HG03095 (cell line): ENCODE data around the gene CAPN5.
A peak's percentile ranks its signal among the peaks of the same experiment; 100 is the strongest.
"Not testable (repeated sequence)": the region's sequence is repeated elsewhere in the genome, so short reads cannot be mapped to it uniquely, and the experiment has no call there.

Source experiments
- ATAC-seq: cut with Tn5 transposase; IDR thresholded peaks from one replicate; pipeline ENCODE4 v1.9.1; 2021; ENCODE audit warnings: moderate library complexity; ENCODE audit not compliant: unreplicated experiment

The CAPN5 gene

DNA sequence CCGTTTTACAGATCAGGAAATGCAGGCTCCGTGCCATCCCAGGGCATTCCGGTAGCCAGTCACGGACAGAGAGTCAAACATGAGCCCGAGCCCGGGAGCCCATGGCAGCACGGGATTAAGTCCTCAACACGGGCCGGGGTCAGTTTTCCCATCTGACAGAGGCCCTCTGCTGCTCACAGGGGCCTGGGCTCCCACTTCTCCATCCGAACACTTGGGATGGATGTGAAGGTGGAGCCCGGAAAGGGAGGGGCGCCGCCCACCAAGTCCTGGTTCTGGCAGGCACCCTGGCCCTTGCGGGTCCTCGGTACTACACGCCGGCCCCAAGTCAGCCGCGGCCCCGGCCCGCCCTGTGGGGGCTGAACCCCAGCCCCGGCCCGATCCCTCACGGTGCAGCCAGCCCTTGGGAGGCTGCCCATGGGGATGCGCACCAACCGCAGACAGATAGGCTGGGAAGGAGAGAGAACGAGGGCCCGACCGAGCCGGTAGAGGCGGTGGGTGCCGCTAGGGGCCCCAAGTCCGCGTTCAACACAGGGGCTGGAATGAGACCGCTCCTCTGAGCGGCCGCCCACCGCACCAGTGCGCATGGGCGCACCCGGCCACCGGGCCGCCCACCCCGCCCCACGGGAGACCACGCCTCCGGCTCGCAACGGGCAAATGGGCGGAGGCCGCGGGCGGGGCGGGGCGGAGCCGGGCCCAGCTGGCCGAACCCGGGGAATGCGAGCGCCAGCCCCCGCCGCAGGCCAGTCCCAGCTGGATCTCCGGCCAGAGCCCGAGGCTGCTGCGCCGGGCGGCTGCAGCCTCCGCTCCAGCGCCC is at the start of gene CAPN5:
TSS of gene CAPN5 (plus strand) at position 743 of the 814 bp plus-strand sequence. CDS start 17,916 bp downstream, outside the sequence.
- peak; percentile 92 for ATAC-seq

DNA sequence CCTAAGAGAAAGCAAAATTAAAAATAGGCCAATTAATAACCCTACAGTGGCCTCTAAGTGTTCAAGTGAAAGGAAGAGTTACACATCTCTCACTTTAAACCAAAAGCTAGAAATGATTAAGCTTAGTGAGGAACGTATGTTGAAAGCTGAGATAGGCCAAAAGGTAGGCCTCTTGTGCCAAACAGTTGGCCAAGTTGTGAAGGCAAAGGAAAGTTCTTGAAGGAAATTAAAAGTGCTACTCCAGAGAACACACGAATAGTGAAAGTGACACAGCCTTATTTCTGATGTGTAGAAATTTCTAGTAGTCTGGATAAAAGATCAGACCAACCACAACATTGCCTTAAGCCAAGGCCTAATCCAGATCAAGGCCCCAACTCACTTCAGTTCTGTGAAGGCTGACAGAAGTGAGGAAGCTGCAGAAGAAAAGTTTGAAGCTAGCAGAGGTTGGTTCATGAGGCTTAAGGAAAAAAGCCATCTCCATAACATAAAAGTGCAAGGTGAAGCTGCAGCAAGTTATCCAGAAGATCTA is 48.3 kb upstream of the CAPN5 start:
- ATAC-seq: not testable (repeated sequence)

- ATAC-seq: no peak
These were observed 46.7 kb upstream of the CAPN5 start for GRCh38 chr11:77019976-77020595.

DNA sequence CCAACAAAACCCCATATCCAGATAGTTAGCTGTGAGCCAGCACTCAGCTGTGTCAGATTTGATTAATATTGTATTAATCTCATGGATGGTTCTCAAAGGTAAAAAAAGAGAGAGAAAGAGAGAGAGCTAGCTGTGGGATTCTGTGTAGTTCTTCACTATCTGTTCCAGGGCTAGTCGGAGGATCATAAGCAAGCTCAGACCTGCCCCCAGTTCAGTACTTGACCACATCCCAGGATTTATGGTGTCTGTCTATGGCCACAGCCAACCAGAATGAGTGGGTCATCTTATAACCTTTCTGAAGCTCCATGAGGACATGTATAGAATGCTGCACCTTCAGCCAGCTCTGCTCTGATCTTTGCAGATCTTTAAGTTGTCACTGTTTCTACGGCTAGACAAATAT is 46.0 kb upstream of the CAPN5 start:
- no peak for ATAC-seq

- no peak for ATAC-seq
These were observed 42.0 kb upstream of the CAPN5 start for GRCh38 chr11:77024745-77025144.

- ATAC-seq: no peak
These were observed 40.5 kb upstream of the CAPN5 start for GRCh38 chr11:77026221-77026620.

GRCh38 chr11:77026743-77027142 is 40.0 kb upstream of the CAPN5 start:
- ATAC-seq: no peak

DNA sequence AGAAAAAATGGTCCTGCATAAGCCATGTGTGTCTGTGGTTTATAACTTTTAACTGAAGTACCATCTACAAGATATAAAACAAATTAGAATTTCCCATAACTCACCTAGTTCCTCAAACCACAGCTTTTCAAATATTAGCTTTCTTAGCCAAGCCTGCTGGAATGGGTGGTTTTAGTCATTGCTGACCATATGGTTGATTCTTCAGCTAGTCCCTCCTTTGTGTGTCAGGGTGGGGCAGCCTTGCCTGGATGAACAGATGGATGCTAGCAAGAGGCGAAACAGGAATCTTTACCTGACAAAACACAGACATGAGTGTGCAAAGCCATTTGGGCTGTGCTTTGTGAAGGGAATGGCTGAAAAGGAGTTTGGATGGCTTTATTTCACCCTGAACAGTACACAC is 39.5 kb upstream of the CAPN5 start:
- no peak for ATAC-seq

GRCh38 chr11:77029829-77030228 is 36.9 kb upstream of the CAPN5 start:
- no peak for ATAC-seq

DNA sequence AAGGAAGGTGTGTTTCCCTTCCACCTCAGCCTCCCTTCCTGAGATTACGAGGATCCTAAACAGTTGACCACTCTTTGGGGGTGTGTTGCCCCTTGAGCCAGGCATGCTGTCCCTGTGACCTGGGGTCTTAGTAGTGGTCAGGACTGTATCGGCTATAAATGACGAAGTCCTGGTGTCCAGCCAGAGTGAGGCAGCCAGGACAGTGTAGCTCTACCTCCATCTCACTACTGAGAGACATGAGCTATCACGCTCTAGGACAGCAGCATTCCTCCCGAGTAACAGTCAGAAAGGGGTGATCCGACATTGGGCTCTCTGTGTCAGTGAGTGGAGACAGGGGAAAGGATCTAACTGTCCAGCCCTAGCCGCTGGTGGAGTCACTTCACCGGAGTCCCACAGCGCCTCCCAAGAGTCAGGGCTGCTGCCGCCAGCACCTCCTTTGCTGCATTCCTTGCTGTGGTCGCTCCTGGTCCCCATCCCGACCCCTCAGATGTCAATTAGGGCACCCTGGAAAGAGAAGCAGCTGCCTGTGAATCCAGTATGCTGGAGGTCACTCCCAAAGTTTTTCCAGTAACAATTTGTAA is 35.8 kb upstream of the CAPN5 start:
- no peak for ATAC-seq

GRCh38 chr11:77031599-77031998 is 35.2 kb upstream of the CAPN5 start:
- no peak for ATAC-seq

GRCh38 chr11:77035039-77035438 is 31.7 kb upstream of the CAPN5 start:
- ATAC-seq: no peak

- ATAC-seq: no peak
These were observed 31.2 kb upstream of the CAPN5 start for GRCh38 chr11:77035580-77035979.

DNA sequence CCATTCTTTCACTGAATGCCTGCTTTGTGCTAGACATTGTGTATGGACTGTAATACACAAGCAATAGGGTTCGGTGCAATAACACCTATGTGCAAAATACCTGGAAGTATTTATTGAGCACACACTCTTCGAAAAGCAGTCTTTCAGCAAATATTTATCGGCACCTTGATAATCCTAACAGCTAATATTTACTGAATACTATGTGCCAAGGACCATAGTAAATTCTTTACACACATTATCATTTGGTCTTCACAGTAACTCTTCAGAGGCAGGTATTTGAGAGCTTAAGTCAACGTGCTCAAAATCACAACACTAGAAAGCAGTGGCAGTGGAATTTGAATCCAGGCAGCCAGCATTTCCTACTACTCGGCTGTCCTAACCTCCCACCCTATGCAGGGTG is 30.4 kb upstream of the CAPN5 start:
- no peak for ATAC-seq

DNA sequence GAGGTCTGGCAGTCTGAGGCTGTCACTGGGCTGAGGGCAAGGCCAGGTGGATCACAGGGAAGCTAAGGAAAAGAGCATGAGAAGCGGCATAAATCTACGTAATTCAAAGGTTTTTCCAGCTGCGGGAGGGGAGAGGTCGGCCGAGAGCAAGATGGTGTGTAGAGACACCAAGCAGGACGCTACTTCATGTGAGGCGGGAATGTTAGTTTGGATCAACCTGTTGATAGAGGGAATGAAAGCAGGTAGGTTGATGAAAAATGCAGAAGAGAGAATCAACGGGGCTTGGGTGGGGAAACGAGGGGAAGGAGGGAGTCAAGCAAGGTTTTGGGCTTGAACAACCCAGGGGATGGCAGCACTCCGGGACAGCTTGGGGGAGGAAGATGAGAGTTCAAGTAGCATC is 29.7 kb upstream of the CAPN5 start:
- ATAC-seq: no peak

DNA sequence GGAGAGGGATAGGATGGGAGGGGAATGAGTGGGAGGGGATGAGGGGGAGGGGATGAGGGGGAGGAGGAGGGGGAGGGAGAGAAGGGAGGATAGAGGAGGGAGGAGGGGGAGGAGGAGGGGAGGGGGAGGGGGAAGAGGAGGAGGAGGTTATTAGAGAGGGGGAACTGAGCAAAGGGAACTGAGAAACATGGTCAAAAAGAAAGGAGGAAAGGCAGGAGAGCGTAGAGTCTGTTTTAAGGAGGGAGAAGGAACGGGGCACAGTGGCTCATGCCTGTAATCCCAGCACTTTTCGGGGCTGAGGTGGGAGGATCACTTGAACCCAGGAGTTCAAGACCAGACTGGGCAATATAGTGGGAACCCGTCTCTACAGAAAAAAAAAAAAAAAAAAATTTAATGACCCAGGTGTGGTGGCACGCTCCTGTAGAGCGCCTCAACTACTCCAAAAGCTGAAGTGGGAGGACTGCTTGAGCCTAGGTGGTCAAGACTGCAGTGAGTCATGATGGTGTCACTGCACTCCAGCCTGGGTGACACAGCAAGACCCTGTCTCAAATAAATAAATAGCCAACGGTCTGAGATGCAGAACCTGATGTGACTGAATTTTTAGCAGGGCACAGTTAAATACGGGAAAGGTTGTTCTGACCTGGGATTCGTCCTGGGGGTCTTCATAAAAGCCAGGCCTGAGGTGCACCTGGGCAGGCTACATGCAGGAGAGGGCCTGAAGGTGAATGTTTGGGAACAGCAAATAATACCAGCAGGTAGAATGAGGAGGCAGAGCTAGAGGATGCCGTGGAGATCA is 28.5 kb upstream of the CAPN5 start:
- ATAC-seq: no peak

- ATAC-seq: no peak
These were observed 27.9 kb upstream of the CAPN5 start for GRCh38 chr11:77038825-77039326.

DNA sequence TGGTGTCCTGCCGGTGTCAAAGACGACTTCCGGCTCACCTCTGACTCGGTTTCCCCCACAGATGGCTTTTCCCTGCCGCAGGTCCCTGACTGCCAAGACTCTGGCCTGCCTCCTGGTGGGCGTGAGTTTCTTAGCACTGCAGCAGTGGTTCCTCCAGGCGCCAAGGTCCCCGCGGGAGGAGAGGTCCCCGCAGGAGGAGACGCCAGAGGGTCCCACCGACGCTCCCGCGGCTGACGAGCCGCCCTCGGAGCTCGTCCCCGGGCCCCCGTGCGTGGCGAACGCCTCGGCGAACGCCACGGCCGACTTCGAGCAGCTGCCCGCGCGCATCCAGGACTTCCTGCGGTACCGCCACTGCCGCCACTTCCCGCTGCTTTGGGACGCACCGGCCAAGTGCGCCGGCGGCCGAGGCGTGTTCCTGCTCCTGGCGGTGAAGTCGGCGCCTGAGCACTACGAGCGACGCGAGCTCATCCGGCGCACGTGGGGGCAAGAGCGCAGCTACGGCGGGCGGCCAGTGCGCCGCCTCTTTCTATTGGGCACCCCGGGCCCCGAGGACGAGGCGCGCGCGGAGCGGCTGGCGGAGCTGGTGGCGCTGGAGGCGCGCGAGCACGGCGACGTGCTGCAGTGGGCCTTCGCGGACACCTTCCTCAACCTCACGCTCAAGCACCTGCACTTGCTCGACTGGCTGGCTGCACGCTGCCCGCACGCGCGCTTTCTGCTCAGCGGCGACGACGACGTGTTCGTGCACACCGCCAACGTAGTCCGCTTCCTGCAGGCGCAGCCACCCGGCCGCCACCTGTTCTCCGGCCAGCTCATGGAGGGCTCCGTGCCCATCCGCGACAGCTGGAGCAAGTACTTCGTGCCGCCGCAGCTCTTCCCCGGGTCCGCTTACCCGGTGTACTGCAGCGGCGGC is 27.0 kb upstream of the CAPN5 start:
- ATAC-seq: no peak

- ATAC-seq: no peak
These were observed 26.4 kb upstream of the CAPN5 start for GRCh38 chr11:77040401-77040777.

- no peak for ATAC-seq
These were observed 25.9 kb upstream of the CAPN5 start for GRCh38 chr11:77040889-77041288.
